ENCODE measurements around the gene STXBP1. TPM values are rescaled to one million over a fixed set of nuclear protein-coding genes. Genes with fewer than 3 reads are reported as not detected.

The STXBP1 gene
- total and polyA plus RNA-seq, 9 of the 15 experiments (the other 6 are each of a cell fraction or from before 2014, with no cell fraction given), result 4.6 to 35.1 (median 9.7) TPM

DNA sequence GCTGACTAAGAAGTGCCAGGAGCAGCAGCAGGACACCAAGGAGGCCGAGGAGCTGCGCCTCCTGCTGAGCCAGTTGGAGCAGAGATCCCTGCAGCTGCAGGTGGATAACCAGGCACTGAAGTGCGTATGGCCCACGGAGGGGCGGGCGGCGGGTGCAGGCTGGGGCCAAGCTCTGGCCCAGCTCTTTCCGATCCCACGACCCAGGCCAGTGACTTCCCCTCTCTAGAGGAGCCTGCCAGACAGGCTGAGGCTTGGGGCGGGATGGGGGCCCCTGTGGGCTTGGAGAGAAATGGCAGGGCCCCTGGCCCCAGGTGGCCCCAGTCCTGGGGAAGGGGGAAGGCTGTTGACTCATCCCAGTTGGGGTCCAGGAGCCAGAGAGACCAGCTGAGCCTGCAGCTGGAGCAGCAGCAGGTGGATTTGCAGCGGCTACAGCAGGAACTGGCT lies 99.8 kb downstream of the STXBP1 start (continued):
- TF ChIP-seq OTX1 (CRISPR knock-in tag; IDR thresholded peaks at IDR 0.05) (no peak), TRIM24 (IDR thresholded peaks at IDR 0.05) (no peak), NELFE (IDR thresholded peaks at IDR 0.05; ENCODE audit: insufficient read depth, insufficient read length) (no peak), CEBPG (CRISPR knock-in tag; IDR thresholded peaks at IDR 0.05) (no peak), CEBPG (tag; conservative IDR thresholded peaks at IDR 0.05 in 1 of 2, IDR thresholded peaks at IDR 0.05 in 1 of 2) (no peak), PHTF2 (CRISPR knock-in tag; IDR thresholded peaks at IDR 0.05) (no peak), KLF16 (IDR thresholded peaks at IDR 0.05) (no peak)
- TF ChIP-seq, protein P1, sequence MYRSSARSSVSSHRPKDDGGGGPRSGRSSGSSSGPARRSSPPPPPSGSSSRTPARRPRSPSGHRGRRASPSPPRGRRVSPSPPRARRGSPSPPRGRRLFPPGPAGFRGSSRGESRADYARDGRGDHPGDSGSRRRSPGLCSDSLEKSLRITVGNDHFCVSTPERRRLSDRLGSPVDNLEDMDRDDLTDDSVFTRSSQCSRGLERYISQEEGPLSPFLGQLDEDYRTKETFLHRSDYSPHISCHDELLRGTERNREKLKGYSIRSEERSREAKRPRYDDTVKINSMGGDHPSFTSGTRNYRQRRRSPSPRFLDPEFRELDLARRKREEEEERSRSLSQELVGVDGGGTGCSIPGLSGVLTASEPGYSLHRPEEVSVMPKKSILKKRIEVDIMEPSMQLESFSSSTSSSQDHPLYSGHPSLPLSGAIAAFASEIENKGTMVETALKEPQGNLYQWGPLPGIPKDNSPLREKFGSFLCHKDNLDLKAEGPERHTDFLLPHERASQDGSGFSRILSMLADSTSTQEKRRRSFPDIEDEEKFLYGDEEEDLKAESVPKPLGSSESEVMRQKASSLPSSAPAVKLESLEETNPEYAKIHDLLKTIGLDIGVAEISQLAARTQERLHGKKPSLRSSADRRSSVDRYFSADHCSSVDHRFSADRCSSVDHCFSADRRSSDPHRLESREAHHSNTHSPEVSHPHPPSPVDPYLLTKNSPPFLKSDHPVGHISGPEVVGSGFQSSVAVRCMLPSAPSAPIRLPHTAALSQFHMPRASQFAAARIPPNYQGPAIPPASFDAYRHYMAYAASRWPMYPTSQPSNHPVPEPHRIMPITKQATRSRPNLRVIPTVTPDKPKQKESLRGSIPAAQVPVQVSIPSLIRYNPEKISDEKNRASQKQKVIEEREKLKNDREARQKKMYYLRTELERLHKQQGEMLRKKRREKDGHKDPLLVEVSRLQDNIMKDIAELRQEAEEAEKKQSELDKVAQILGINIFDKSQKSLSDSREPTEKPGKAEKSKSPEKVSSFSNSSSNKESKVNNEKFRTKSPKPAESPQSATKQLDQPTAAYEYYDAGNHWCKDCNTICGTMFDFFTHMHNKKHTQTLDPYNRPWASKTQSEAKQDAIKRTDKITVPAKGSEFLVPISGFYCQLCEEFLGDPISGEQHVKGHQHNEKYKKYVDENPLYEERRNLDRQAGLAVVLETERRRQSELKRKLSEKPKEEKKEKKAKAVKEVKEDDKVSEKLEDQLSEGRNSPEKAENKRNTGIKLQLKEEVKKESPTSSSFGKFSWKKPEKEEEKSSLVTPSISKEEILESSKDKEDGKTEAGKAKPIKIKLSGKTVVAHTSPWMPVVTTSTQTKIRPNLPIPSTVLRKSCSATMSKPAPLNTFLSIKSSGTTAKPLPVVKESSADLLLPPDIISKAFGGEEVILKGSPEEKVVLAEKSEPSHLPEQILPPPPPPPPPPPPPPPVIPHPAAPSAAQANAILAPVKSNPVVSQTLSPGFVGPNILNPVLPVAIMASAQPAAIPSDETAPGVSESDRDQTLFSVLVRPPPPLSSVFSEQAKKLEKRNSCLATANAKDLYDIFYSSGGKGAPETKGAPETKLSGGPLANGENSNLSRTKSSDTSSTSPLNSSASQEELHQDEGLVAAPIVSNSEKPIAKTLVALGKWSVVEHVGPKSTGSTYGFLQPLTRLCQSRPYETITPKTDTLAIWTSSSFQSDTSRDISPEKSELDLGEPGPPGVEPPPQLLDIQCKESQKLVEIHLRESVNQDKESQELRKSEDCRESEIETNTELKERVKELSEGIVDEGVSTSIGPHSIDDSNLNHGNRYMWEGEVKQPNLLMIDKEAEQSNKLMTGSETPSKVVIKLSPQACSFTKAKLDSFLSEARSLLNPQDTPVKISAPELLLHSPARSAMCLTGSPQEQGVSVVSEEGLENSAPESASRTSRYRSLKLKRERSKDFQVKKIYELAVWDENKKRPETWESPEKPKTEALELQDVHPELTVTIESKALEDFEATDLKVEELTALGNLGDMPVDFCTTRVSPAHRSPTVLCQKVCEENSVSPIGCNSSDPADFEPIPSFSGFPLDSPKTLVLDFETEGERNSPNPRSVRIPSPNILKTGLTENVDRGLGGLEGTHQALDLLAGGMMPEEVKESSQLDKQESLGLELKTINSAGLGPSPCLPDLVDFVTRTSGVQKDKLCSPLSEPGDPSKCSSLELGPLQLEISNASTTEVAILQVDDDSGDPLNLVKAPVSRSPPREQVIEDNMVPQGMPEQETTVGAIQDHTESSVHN (IDR thresholded peaks at IDR 0.05; ENCODE audit: borderline replicate concordance in 1 of 2, low read depth in 1 of 2), result no peak

All from K562 (cell line).